ENCODE results near the gene C19orf18. TPM values are rescaled to one million over a fixed set of nuclear protein-coding genes. Genes with fewer than 3 reads are reported as not detected.
"Not testable (repeated sequence)": the region's sequence is repeated elsewhere in the genome, so short reads cannot be mapped to it uniquely, and the experiment has no call there.

C19orf18 gene
- total RNA-seq, 1 experiment from 2014 or later = 0.98 TPM

DNA sequence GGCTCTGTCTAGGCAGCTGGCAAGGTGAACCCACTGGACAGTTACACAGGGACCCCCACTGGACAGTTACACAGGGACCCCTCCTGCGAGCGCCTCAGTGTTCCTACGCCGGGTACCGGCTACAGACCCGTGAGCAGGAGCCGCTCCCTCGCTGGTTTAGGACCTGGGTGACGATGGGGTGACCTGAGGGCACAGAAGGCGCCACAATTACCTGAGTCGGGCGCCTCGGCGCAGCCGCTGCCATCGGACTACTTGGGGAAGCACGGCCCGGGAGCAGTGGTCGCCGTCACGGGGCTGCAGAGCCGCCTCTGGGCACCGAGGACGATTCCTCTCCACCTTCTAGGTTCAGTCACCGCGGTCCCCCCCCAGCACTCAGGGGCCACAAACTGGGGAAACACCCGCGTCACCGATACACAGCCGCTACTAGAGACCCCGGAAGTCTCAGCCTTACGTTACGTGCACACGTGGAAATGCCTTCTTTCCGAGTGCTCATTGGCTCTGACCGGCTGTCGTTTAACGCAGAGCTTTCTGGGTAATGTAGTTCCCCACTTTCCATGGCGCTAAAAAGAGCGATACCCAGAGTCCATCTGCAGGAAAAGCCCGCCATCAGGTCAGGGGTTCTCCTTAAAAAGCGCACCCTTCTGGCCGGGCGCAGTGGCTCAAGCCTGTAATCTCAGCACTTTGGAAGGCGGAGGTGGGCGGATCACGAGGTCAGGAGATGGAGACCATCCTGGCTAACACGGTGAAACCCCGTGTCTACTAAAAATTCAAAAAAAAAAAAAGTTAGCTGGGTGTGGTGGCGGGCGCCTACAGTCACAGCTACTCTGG is 58.0 kb downstream of the C19orf18 start, which contains the start of gene ZNF417:
Gene ZNF417 (minus strand): TSS at position 425 of the 828 bp plus-strand sequence. CDS start 181 bp downstream, at position 244.
- in situ Hi-C loops (cut with HindIII; ENCODE audit: low pct_unique_long_range_greater_than_20kb, low sequenced_read_pairs); H3K36me3 ChIP-seq (ENCODE audit: control insufficient read depth, insufficient read depth, low read length); H3K4me1 ChIP-seq (ENCODE audit: control insufficient read depth, insufficient read depth, low read length); intact Hi-C loops (cut with micrococcal nuclease; ENCODE audit: unreplicated experiment); H3K27me3 ChIP-seq (ENCODE audit: control insufficient read depth, insufficient read depth, low read length): not testable (repeated sequence)
- DNase-seq (ENCODE audit: low read depth, low spot score) (peak; percentile 91), ATAC-seq (peak; percentile 100)
- BruUV-seq (replicated peaks) = TSS peak; percentile 81
- Histone ChIP-seq H3K27ac (ENCODE audit: low read length) (peak within 1 kb of the TSS; percentile 91), H3K4me3 (ENCODE audit: low read depth in 2 of 2, low read length in 2 of 2) (peak within 1 kb of the TSS; percentile 86 to 88), H3K9me3 (ENCODE audit: control insufficient read depth, insufficient read depth, low read depth, low read length) (peaks cover 25% of the 10 kb centered on the region; the same call in 1 of the 2 replicates)
- ChIA-PET POLR2A (interaction anchor here (0.6 to 0.7 kb wide), 2 partner anchors 235 to 252 kb away, joined by 3 to 5 read pairs; partner anchors contain the start of gene ZNF551), CTCF (interaction anchor here (0.7 kb wide), 1 partner anchor 253 kb away, joined by 3 read pairs; no protein-coding TSS in a partner anchor)
- TF ChIP-seq POLR2AphosphoS5 (IDR thresholded peaks at IDR 0.05; ENCODE audit: low read depth, low read length) (peak; percentile 88), SIN3A (IDR thresholded peaks at IDR 0.05; ENCODE audit: borderline replicate concordance, insufficient read depth, low read depth, low read length) (0 out of 2 replicates have a peak, but pooled peaks have one; percentile 55)
- TF ChIP-seq, protein P1, sequence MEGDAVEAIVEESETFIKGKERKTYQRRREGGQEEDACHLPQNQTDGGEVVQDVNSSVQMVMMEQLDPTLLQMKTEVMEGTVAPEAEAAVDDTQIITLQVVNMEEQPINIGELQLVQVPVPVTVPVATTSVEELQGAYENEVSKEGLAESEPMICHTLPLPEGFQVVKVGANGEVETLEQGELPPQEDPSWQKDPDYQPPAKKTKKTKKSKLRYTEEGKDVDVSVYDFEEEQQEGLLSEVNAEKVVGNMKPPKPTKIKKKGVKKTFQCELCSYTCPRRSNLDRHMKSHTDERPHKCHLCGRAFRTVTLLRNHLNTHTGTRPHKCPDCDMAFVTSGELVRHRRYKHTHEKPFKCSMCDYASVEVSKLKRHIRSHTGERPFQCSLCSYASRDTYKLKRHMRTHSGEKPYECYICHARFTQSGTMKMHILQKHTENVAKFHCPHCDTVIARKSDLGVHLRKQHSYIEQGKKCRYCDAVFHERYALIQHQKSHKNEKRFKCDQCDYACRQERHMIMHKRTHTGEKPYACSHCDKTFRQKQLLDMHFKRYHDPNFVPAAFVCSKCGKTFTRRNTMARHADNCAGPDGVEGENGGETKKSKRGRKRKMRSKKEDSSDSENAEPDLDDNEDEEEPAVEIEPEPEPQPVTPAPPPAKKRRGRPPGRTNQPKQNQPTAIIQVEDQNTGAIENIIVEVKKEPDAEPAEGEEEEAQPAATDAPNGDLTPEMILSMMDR (IDR thresholded peaks at IDR 0.05) = peak; percentile 77

DNA sequence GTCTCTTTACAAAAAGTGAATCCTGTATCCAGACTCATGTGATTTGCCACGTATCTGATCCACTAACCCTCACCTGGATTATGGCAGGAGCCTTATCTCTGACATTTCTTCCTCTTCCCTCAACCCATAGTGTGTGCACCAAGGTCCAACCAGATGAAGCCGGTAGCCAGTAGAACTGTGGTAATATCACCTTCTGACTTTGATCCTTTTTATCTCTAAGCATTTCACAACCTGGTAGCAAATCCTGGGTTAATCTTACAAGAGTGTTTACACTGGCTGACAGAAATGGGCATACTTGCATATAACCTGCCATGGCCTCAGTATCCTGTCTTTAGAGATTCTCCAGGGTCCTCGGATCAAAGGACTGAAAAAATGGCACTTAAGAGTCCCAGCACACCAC is 59.8 kb downstream of the C19orf18 start:
- in situ Hi-C loops (cut with HindIII; ENCODE audit: low pct_unique_long_range_greater_than_20kb, low sequenced_read_pairs) (no loop called here), intact Hi-C loops (cut with micrococcal nuclease; ENCODE audit: unreplicated experiment) (no loop called here)
- no peak for ATAC-seq
- no peaks in the 10 kb centered on the region; the same call in 1 of the 2 replicates for H3K4me1 ChIP-seq (ENCODE audit: control insufficient read depth, insufficient read depth, low read length)
- ChIA-PET POLR2A (interaction anchor here (0.5 kb wide), 1 partner anchor 418 kb away, joined by 17 read pairs; no protein-coding TSS in a partner anchor), CTCF (no interaction called here)
- no peak for DNase-seq (ENCODE audit: low read depth, low spot score)
- H3K9me3 ChIP-seq (ENCODE audit: control insufficient read depth, insufficient read depth, low read depth, low read length) = peaks cover 31% of the 10 kb centered on the region; the same call in 1 of the 2 replicates
- H3K4me3 ChIP-seq (ENCODE audit: low read depth in 2 of 2, low read length in 2 of 2) = no peak overlapping the region
- no peaks in the 10 kb centered on the region for H3K27me3 ChIP-seq (ENCODE audit: control insufficient read depth, insufficient read depth, low read length)
- no peak for TF ChIP-seq TCF7L2 (IDR thresholded peaks at IDR 0.05; ENCODE audit: low read depth, low read length)
- TF ChIP-seq, protein P2, sequence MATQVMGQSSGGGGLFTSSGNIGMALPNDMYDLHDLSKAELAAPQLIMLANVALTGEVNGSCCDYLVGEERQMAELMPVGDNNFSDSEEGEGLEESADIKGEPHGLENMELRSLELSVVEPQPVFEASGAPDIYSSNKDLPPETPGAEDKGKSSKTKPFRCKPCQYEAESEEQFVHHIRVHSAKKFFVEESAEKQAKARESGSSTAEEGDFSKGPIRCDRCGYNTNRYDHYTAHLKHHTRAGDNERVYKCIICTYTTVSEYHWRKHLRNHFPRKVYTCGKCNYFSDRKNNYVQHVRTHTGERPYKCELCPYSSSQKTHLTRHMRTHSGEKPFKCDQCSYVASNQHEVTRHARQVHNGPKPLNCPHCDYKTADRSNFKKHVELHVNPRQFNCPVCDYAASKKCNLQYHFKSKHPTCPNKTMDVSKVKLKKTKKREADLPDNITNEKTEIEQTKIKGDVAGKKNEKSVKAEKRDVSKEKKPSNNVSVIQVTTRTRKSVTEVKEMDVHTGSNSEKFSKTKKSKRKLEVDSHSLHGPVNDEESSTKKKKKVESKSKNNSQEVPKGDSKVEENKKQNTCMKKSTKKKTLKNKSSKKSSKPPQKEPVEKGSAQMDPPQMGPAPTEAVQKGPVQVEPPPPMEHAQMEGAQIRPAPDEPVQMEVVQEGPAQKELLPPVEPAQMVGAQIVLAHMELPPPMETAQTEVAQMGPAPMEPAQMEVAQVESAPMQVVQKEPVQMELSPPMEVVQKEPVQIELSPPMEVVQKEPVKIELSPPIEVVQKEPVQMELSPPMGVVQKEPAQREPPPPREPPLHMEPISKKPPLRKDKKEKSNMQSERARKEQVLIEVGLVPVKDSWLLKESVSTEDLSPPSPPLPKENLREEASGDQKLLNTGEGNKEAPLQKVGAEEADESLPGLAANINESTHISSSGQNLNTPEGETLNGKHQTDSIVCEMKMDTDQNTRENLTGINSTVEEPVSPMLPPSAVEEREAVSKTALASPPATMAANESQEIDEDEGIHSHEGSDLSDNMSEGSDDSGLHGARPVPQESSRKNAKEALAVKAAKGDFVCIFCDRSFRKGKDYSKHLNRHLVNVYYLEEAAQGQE (IDR thresholded peaks at IDR 0.05; ENCODE audit: insufficient read depth in 1 of 2, low read depth in 2 of 2, low read length in 1 of 2) = no peak
- TF ChIP-seq, protein P1 (IDR thresholded peaks at IDR 0.05) = no peak
- TF ChIP-seq SIN3A (IDR thresholded peaks at IDR 0.05; ENCODE audit: borderline replicate concordance, insufficient read depth, low read depth, low read length) = no peak
- no peak for TF ChIP-seq POLR2AphosphoS5 (IDR thresholded peaks at IDR 0.05; ENCODE audit: low read depth, low read length)
- no TSS peak for BruUV-seq (replicated peaks)
- peaks cover 3% of the 10 kb centered on the region; the same call in 1 of the 2 replicates for H3K36me3 ChIP-seq (ENCODE audit: control insufficient read depth, insufficient read depth, low read length)
- H3K27ac ChIP-seq (ENCODE audit: low read length) = no peak overlapping the region

Other genes with a start within 250 kb of the C19orf18 start
- not detected for gene ZNF671, start 246.9 kb downstream of the C19orf18 start, total RNA-seq (2021; ENCODE audit: unreplicated experiment)
- gene ZNF776, start 227.7 kb downstream of the C19orf18 start, total RNA-seq (2021; ENCODE audit: unreplicated experiment) = 19.5 TPM
- gene ZNF586, start 204.9 kb downstream of the C19orf18 start, total RNA-seq (2021; ENCODE audit: unreplicated experiment) = 10.7 TPM
- 7.5 TPM for gene ZNF552, start 159.6 kb downstream of the C19orf18 start, total RNA-seq (2021; ENCODE audit: unreplicated experiment)
- gene ZNF587B, start 144.2 kb downstream of the C19orf18 start, total RNA-seq (2021; ENCODE audit: unreplicated experiment) = 17.6 TPM
- gene ZNF587, start 124.7 kb downstream of the C19orf18 start, total RNA-seq (2021; ENCODE audit: unreplicated experiment) = 57.3 TPM
- gene ZNF814, start 85.5 kb downstream of the C19orf18 start, total RNA-seq (2021; ENCODE audit: unreplicated experiment) = 4.8 TPM
- 22.8 TPM for gene ZNF417, start 57.9 kb downstream of the C19orf18 start, total RNA-seq (2021; ENCODE audit: unreplicated experiment)
- 5.1 TPM for gene ZNF418, start 39.1 kb downstream of the C19orf18 start, total RNA-seq (2021; ENCODE audit: unreplicated experiment)
- gene ZNF256, start 26.8 kb downstream of the C19orf18 start, total RNA-seq (2021; ENCODE audit: unreplicated experiment) = 10.1 TPM
- 16.1 TPM for gene ZNF606, start 28.3 kb upstream of the C19orf18 start, total RNA-seq (2021; ENCODE audit: unreplicated experiment)
- gene ZSCAN1, start 59.5 kb upstream of the C19orf18 start, total RNA-seq (2021; ENCODE audit: unreplicated experiment) = not detected
- gene ZNF135, start 84.7 kb upstream of the C19orf18 start, total RNA-seq (2021; ENCODE audit: unreplicated experiment) = not detected
- not detected for gene ZSCAN18, start 123.7 kb upstream of the C19orf18 start, total RNA-seq (2021; ENCODE audit: unreplicated experiment)
- 12.2 TPM for gene ZNF329, start 176.3 kb upstream of the C19orf18 start, total RNA-seq (2021; ENCODE audit: unreplicated experiment)
- 13.7 TPM for gene ZNF274, start 208.5 kb upstream of the C19orf18 start, total RNA-seq (2021; ENCODE audit: unreplicated experiment)